Transverse colon (tissue), 4 donors: Measurements from ENCODE around the gene WDR62.

Experiments used
- CTCF ChIP-seq, 5 experiments: fragments of 200-600 bp in 3 of 5; fragments of 450-650 bp in 2 of 5; sonication (generic) in 3 of 5; IDR thresholded peaks; 1 replicate in 2 of 5; 2 replicates in 3 of 5; pipeline ENCODE4 v1.5.1; 2016 to 2017; ENCODE audit warnings: antibody characterized with exemption in 5 of 5, inconsistent platforms in 3 of 5, mild to moderate bottlenecking in 2 of 5, moderate library complexity in 1 of 5
- EP300 ChIP-seq: sonication (generic); formaldehyde crosslinking; IDR thresholded peaks from one replicate; pipeline ENCODE4 v1.6.1; 2017; ENCODE audit warnings: antibody characterized with exemption, low read depth
- POLR2A ChIP-seq: fragments of 450-650 bp; IDR thresholded peaks from one replicate; pipeline ENCODE4 v1.6.1; 2016; ENCODE audit warnings: antibody characterized with exemption, mild to moderate bottlenecking, moderate library complexity
- POLR2AphosphoS5 ChIP-seq, 3 donors: sonication (generic); formaldehyde crosslinking; IDR thresholded peaks; one replicate each; pipeline ENCODE4 v1.6.1; 2016; ENCODE audit warnings: antibody characterized with exemption in 3 of 3

- TF ChIP-seq CTCF (IDR thresholded peaks at IDR 0.05) (no peak), POLR2AphosphoS5 (IDR thresholded peaks at IDR 0.05) (no peak), POLR2A (no peak), EP300 (no peak)
These were observed 97.3 kb downstream of the WDR62 start for GRCh38 chr19:36152019-36152351.
